Prostate gland (tissue), 2 donors: ENCODE measurements around the gene REXO4. TPM values are rescaled to one million over a fixed set of nuclear protein-coding genes. Genes with fewer than 3 reads are reported as not detected.
"Not testable (repeated sequence)": the region's sequence is repeated elsewhere in the genome, so short reads cannot be mapped to it uniquely, and the experiment has no call there.

Experiments
- DNase-seq: peaks from one replicate; pipeline ENCODE4 v3.0.0-alpha.2; 2019; ENCODE audit warnings: low spot score
- H3K27ac ChIP-seq, 2 donors: fragments of 200-600 bp; sonication (generic); 2 replicates each; pipeline ENCODE4 v1.5.1; 2017 to 2019
- H3K27me3 ChIP-seq: fragments of 200-600 bp; sonication (generic); replicated peaks from 2 replicates; pipeline ENCODE4 v1.5.1; 2019; ENCODE audit not compliant: insufficient read depth
- H3K36me3 ChIP-seq, 2 donors: fragments of 200-600 bp; sonication (generic); 1 replicate in 1 of 2; 2 replicates in 1 of 2; pipeline versions ENCODE4 v1.5.1 to v1.8.1; 2017 to 2019
- H3K4me1 ChIP-seq: fragments of 200-600 bp; sonication (generic); replicated peaks from 2 replicates; pipeline ENCODE4 v1.5.1; 2019
- H3K4me3 ChIP-seq, 2 donors: fragments of 200-600 bp; sonication (generic); 2 replicates each; pipeline ENCODE4 v1.5.1; 2017 to 2019
- H3K9me3 ChIP-seq: fragments of 200-600 bp; sonication (generic); 2 replicates; pipeline ENCODE4 v1.5.1; 2017
- CTCF ChIP-seq, 4 experiments: fragments of 200-600 bp in 2 of 4; fragments of 450-650 bp in 2 of 4; sonication (generic) in 2 of 4; IDR thresholded peaks; 1 replicate in 3 of 4; 2 replicates in 1 of 4; pipeline ENCODE4 v1.5.1; 2016 to 2019; ENCODE audit warnings: antibody characterized with exemption in 4 of 4, mild to moderate bottlenecking in 2 of 4, moderate library complexity in 2 of 4
- POLR2A ChIP-seq: fragments of 450-650 bp; IDR thresholded peaks from one replicate; pipeline ENCODE4 v1.6.1; 2016; ENCODE audit warnings: antibody characterized with exemption, mild to moderate bottlenecking
- POLR2AphosphoS5 ChIP-seq: sonication (generic); formaldehyde crosslinking; IDR thresholded peaks from one replicate; pipeline ENCODE4 v1.6.1; 2017; ENCODE audit warnings: antibody characterized with exemption
- WGBS: methylation state at CpG from one replicate; pipeline ENCODE4 v1.1.5; 2018; 5-methylcytosine and 5-hydroxymethylcytosine counted together
- intact Hi-C: fragments of 100-400 bp; cut with DNase I; formaldehyde crosslinking; loops from one replicate; pipeline ENCODE4 v1.14.2; 2022
- total RNA-seq, 2 donors: library from RNA; depleted of rRNA; stranded (reverse); fragments of >200 nt; gene quantifications; one replicate each; pipeline ENCODE4 v1.1.0, GENCODE V29; 2016

The REXO4 gene
- total RNA-seq, 2 donors from 2014 or later = 20.8 to 34.5 TPM

DNA sequence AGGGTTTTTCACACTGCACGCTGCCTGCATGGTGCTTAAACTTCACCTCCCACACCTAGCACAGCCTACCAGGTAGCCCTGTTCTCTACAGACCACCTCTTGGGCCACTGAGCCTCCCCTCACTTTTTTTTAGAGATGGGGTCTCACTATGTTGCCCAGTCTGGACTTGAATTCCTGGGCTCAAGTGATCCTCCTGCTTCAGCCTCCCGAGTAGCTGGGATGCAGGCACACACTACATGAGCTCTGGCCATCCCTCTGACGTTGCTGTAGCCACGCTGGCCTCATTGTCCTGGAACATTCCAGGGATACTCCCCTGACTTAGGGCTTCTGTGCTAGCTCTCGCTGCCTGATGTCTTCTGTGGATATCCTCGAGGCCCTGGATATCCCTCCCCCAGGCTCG is 34.8 kb upstream of the REXO4 start:
- Histone ChIP-seq H3K9me3 (no peaks in the 10 kb centered on the region), H3K4me1 (no peaks in the 10 kb centered on the region), H3K27me3 (no peaks in the 10 kb centered on the region), H3K36me3 (no peaks in the 10 kb centered on the region), H3K4me3 (no peak overlapping the region), H3K27ac (no peak overlapping the region)
- no peak for DNase-seq
- WGBS = 92% methylated on average over 7 of the region's 7 CpGs
- no peak for TF ChIP-seq POLR2A
- no peak for TF ChIP-seq CTCF (IDR thresholded peaks at IDR 0.05)
- no peak for TF ChIP-seq POLR2AphosphoS5
- intact Hi-C loops = no loop called here

DNA sequence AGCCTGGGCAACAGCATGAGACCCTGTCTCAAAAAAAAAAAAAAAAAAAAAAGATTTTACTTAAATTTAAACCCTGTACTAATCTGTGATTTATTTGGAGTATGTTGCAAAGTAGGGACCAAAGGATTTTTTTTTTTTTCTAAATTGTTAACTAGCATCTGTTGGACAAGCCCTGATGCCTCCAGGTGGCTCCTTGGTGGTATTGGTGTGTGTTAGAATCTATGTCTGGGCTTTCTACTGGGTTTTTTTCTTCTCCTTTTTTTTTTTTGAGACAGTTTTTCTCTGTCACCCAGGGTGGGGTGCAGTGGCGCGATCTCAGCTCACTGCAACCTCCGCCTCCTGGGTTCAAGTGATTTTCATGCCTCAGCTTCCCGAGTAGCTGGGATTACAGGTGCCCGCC is 34.1 kb upstream of the REXO4 start:
- DNase-seq, H3K9me3 ChIP-seq, H3K27me3 ChIP-seq, intact Hi-C loops, H3K4me3 ChIP-seq, H3K27ac ChIP-seq, H3K36me3 ChIP-seq, H3K4me1 ChIP-seq: not testable (repeated sequence)
- WGBS = 96% methylated on average over 5 of the region's 5 CpGs

GRCh38 chr9:133449760-133450159 is 31.9 kb upstream of the REXO4 start:
- no peaks in the 10 kb centered on the region for H3K36me3 ChIP-seq
- WGBS = 72% methylated on average over 12 of the region's 12 CpGs
- no peaks in the 10 kb centered on the region for H3K27me3 ChIP-seq
- no peaks in the 10 kb centered on the region for H3K9me3 ChIP-seq
- no peak overlapping the region for H3K27ac ChIP-seq
- H3K4me3 ChIP-seq = no peak overlapping the region
- no peaks in the 10 kb centered on the region for H3K4me1 ChIP-seq
- peak; percentile 47 for DNase-seq
- intact Hi-C loops = no loop called here
- TF ChIP-seq POLR2A (no peak), POLR2AphosphoS5 (no peak), CTCF (IDR thresholded peaks at IDR 0.05) (no peak)

DNA sequence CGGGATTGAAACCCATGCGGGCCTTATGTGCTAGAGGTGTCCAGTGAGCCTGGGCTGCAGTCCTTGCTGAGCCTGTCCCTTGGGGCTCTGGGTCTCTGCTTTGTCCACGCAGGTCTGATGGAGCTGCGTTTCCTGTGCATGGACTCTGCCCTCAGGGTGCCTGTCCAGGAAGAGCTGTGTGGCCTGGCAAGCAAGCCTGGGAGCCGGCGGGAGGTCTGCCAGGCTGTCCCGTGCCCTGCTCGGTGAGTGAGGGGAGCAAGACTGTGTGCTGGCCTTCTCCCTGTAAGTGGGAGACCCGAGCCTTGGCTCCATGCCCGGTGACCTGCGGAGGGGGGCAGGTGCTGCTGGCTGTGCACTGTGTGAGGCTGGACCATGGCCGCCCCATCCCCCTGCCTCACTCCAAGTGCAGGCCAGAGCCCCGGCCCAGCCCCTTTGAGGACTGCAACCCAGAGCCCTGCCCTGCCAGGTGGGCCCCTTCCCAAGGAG is 30.7 kb upstream of the REXO4 start:
- H3K36me3 ChIP-seq = no peaks in the 10 kb centered on the region
- H3K27ac ChIP-seq = no peak overlapping the region
- DNase-seq = no peak
- intact Hi-C loops = no loop called here
- H3K4me3 ChIP-seq = no peak overlapping the region
- no peaks in the 10 kb centered on the region for H3K27me3 ChIP-seq
- TF ChIP-seq POLR2AphosphoS5 (no peak), CTCF (IDR thresholded peaks at IDR 0.05) (no peak), POLR2A (no peak)
- no peaks in the 10 kb centered on the region for H3K9me3 ChIP-seq
- no peaks in the 10 kb centered on the region for H3K4me1 ChIP-seq
- 67% methylated on average over 13 of the region's 13 CpGs for WGBS

DNA sequence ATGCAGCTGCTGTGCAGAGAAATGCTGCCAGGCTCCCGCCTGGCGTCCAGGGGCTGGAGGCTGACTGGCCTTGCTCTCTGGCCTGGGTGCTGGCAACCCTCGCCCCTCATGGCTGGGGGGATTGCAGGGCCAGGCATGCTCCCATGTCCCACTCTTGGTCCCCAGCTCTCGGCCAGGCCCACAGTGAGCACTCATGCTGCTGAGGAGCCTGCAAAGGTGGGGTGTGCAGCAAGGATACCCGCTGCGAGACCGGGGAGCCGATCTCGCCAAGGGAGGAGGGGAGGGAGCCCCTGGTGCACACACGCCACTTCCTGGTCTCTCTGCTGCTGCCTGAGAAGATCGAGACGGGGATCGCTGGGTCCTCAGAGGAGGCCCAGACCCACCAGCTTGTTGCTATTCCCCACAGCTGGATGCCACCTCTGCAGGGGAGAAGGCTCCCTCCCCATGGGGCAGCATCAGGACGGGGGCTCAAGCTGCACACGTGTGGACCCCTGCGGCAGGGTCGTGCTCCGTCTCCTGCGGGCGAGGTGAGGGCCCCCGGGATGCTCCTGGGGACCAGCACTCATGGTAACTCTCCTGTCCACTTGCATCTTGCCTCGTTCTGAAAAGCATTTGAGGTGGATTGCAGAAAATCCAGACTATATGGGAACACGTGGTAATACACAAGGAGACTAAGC is 27.6 kb upstream of the REXO4 start:
- H3K36me3 ChIP-seq = no peaks in the 10 kb centered on the region
- no peak overlapping the region for H3K4me3 ChIP-seq
- no peaks in the 10 kb centered on the region for H3K4me1 ChIP-seq
- H3K9me3 ChIP-seq = no peaks in the 10 kb centered on the region
- no peak for DNase-seq
- H3K27me3 ChIP-seq = no peaks in the 10 kb centered on the region
- intact Hi-C loops = no loop called here
- WGBS = 83% methylated on average over 21 of the region's 23 CpGs
- TF ChIP-seq CTCF (IDR thresholded peaks at IDR 0.05) = no peak
- TF ChIP-seq POLR2AphosphoS5 = no peak
- TF ChIP-seq POLR2A = no peak
- no peak overlapping the region for H3K27ac ChIP-seq
